ENCODE results near the gene MEDAG.

DNA sequence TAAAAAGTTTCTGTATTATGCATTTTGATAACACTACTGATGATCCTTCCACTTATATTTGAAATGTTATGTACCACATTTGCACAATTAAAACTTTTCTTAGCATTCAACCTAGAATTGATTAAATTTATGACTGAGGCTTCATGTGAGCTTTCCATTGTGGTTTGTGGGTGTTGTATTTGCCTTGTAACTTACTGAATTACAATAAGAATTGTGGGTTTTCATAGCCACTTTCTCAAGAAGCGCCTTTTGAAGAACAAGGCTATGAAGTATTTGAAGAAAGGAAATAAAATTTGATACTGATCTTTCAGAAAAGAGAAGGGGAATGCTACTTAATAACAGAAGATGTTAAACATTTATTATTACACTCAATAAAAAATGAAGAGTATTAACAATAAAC is 19.4 kb downstream of the MEDAG start:
- TF ChIP-seq TAF1 (IDR thresholded peaks at IDR 0.05; ENCODE audit: low read depth, low read length) (no peak), POLR2A (IDR thresholded peaks at IDR 0.05; ENCODE audit: low read depth, low read length) (no peak), SPI1 (IDR thresholded peaks at IDR 0.05; ENCODE audit: low read depth, low read length) (no peak), POLR2AphosphoS5 (IDR thresholded peaks at IDR 0.05; ENCODE audit: low read depth, low read length) (no peak)
